Stimulated activated CD8-positive, alpha-beta memory T cell treated with anti-CD3 and anti-CD28 coated beads, Interleukin-7, amount 100 ng/mL, for 4 hours (primary cell): ENCODE results near the gene CSTF2T.

Source experiments
- DNase-seq, 2 donors: peaks; one replicate each; pipeline ENCODE4 v3.0.0-alpha.2; 2020; ENCODE audit warnings: low read depth in 2 of 2

CSTF2T gene, protein sequence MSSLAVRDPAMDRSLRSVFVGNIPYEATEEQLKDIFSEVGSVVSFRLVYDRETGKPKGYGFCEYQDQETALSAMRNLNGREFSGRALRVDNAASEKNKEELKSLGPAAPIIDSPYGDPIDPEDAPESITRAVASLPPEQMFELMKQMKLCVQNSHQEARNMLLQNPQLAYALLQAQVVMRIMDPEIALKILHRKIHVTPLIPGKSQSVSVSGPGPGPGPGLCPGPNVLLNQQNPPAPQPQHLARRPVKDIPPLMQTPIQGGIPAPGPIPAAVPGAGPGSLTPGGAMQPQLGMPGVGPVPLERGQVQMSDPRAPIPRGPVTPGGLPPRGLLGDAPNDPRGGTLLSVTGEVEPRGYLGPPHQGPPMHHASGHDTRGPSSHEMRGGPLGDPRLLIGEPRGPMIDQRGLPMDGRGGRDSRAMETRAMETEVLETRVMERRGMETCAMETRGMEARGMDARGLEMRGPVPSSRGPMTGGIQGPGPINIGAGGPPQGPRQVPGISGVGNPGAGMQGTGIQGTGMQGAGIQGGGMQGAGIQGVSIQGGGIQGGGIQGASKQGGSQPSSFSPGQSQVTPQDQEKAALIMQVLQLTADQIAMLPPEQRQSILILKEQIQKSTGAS

DNA sequence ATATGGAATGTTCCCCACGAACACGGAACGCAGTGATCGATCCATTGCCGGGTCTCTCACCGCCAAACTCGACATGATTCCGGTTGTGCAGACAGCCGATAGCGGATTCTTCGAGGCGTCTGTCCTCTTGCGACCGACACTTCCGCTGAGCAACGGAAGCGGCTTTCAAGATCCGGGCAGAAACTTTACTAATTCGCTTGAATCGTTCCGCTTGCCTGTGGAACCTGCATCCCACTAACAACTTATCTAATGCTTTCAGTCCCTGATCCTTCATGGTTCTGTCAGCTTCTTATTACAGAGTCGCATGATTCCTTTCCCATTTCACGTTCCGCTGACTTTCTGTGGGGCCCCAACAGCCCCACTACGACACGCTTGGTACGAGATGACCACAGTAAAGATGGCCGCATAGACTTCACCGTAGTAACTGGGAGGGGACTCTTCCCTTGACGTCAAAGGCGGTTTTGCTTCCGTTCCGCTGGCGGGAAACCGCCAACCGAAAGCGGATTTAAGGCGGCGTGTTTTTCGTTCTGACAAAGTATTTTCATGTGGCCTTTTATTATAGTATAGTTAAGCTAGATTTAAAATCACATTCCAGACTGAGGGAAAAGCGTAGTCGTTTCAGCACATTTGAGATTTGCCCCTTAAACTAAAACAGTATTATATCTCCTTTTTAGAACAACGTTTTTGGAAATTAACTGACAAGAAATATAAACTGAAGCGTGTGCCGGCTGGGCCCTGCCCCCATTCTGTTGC is at the start of gene CSTF2T:
CSTF2T (minus strand) TSS at position 121 of the 753 bp plus-strand sequence; CDS start at position 75, 46 bp downstream.
- DNase-seq: peak; percentile 86 to 92

GRCh38 chr10:51748959-51749358 is 49.6 kb upstream of the CSTF2T start:
- DNase-seq: no peak

- DNase-seq: no peak
Measured at GRCh38 chr10:51747216-51747615, 47.8 kb upstream of the CSTF2T start.

- DNase-seq: no peak
Measured at GRCh38 chr10:51745397-51745796, 46.0 kb upstream of the CSTF2T start.

GRCh38 chr10:51744235-51745000 is 45.0 kb upstream of the CSTF2T start:
- no peak for DNase-seq

GRCh38 chr10:51743146-51743545 is 43.8 kb upstream of the CSTF2T start:
- no peak for DNase-seq

DNA sequence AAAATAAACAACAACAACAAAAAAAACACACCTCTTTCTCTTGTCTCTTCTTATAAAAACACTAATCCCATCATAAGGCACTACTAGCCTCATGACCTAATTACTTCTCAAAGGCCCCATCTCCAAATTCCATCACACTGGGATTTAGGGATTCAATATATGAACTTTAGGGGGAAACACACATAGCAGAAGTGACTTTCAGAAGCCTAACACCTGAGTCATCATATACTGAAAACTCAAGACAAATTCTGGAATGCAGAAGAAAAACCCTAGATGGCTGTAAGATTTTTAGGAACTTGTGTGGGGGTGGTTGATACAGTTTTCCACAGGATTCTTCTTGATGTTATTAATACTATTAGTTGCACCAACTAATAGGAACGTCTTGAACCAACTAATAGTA is 33.7 kb upstream of the CSTF2T start:
- DNase-seq: no peak

DNA sequence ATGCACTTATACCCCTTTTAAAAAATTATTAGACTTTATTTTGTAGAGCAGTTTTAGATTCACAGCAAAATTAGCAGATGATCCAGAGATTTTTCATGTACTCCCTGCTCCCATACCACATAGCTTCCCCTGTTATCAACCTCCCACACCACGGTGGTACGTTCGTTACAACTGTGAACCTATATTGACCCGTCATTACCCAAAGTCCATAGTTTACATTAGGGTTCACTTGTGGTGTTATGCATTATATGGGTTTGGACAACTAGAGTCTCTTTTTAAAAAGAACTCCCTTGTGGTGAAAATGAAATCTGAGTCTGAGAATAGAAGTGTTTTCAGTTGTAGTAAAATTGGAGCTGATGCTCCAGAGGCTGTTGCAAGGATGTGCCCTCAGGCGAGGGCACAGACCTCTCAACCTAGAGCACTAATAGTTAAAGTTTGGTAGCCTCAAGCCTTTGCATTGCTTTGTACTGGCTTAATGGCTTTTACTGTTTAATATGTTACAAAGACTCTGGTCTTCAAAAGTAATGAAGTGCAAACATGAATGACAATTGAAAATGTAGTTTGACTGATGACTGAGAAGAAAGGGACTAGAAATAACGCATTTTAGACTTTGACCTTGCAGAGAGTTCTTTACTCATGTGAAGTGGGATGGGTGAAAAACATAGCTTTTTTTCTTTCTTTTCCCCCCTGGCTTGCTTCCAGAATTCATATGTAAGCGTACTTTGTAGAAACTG is 30.6 kb upstream of the CSTF2T start:
- no peak for DNase-seq

DNA sequence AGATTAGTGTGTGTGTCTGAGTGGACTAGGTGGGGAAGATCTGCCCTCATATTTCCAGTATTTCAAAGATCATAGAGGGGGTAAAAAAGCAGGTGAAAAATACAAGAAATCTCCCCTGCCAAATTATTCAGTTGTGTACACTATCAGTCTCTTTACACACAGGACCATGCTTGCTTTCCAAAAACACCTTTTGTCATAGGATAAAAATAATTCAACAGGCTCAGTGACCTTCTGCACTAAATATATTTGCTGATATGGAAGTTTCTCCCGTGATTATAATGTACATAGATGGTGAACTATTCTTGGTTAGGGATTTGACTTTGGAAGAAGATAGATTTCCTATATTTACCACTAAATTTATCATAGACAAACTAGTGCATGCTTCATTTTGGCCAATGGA is 24.6 kb upstream of the CSTF2T start:
- DNase-seq: no peak

- no peak for DNase-seq
Measured at GRCh38 chr10:51718804-51719291, 19.5 kb upstream of the CSTF2T start.

DNA sequence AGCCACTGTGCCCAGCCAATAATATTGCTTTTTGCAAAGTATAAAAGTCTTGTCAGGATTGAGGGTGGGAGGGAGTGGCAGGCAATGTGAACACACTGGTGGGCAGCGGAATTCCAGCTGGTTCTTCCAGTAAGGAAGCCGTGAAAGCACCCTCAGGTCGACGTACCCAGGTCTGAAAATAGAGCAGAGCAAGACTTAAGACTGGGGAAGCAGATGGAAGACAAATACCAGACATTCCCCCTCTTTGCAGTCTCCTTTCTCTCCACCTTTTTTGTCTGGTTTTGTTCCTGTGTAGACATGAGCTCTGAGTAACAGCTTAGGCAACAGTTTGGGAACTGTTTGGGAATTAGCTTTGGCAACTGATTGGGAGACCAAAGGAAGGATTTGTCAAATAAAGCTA is 17.6 kb upstream of the CSTF2T start:
- DNase-seq: no peak

DNA sequence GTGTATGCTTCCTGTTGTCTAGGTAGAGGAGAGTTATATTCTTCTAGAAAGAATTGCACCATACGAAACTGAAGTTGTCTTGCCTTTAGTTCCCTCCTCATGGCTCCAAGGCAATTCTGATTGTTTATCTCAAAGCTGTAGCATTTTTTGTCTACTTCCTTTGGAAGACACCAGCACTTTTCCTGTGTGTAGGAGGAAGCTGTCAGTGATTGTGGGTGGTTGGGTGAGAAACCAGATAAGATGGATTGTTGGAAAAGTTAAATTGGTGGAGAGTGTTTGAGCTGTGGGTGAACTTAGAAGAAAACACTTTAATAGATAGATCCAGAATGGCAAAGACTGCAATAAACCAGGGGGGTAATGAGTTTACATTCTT is 12.1 kb upstream of the CSTF2T start:
- DNase-seq: no peak

- no peak for DNase-seq
Measured at GRCh38 chr10:51709324-51709972, 10.1 kb upstream of the CSTF2T start.

GRCh38 chr10:51708609-51709008 is 9.2 kb upstream of the CSTF2T start:
- no peak for DNase-seq

- no peak for DNase-seq
Measured at GRCh38 chr10:51707821-51708424, 8.5 kb upstream of the CSTF2T start.

DNA sequence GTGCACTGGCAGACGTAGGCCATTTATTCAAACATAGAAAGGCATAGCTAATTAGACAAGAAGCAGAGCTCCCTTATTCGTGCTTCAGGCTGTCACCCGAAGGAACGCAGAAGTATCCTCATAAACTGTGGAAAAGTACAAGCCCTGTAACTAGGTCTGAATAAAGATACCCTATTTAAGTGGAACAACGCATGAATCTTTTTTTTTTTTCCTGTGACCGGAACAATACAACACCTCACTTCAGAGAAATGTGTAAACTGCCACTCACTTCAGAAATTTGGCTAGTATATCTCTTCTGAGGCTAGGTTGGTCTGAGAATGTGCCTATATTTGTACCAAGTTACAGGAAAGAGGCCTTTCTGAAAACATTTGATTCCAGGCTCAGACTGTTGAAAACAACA is 8.0 kb upstream of the CSTF2T start:
- DNase-seq: no peak

DNA sequence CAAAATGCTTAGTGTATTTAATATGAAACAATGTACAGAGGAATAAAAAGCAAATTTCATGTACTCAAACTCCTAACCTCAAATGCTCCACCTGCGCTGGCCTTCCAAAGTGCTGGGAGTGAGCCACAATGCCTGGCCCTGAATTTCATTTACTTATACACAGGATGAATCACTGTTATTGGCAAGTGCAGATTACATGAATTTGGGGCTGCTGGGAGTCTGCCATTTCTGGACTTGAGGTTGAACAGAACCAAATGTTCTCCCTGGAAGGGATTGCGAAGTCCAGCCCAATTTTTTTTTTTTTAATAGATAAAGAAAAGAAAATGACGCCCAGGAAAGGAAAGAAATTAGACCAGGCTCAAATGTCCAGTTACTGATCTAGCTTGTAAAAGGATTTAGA is 6.8 kb upstream of the CSTF2T start:
- DNase-seq: no peak

DNA sequence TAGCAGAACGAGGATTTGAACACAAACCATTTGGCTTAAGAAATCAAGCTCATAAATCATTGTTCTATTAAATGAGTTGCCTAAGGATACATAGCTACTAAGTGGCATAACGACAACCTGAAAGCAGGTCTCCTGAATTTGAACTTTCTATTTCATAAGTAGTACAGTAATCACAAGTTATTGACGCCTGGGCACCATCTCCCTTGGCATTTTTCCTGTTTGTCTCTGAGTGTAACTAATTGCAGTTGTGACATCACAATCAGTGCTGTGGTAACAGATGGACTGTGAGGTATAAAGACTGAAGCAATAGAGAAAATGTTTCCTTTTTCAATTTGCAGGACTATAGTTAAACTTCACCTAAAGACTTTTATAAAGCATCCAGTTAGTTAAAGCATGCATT is 6.4 kb upstream of the CSTF2T start:
- DNase-seq: no peak

- no peak for DNase-seq
Measured at GRCh38 chr10:51700228-51700817, 928 bp upstream of the CSTF2T start.

DNA sequence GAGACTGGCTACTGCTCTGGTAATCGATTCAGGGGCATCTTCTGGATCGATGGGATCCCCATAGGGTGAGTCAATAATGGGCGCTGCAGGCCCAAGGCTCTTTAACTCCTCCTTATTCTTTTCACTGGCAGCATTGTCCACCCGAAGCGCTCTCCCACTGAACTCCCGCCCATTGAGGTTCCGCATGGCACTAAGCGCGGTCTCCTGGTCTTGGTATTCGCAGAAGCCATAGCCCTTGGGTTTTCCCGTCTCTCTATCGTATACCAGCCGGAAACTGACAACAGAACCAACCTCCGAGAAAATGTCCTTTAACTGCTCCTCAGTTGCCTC is 285 bp downstream of the CSTF2T start:
- DNase-seq: peak in 1 of 2 donors; percentile 8
